ENCODE results near the gene IFT25. TPM values are rescaled to one million over a fixed set of nuclear protein-coding genes. Genes with fewer than 3 reads are reported as not detected.

Gene IFT25
- total and polyA plus RNA-seq, 2 of the 13 experiments (the other 11 are each of a cell fraction or from before 2014, with no cell fraction given): 19.7 to 48.0 TPM

- no peak for TF ChIP-seq ZNF407 (CRISPR knock-in tag; IDR thresholded peaks at IDR 0.05; ENCODE audit: not compliant biosample characterization)
- TF ChIP-seq KAT8 (CRISPR knock-in tag; IDR thresholded peaks at IDR 0.05): 0 out of 2 replicates have a peak, but pooled peaks have one; percentile 11
- 0 out of 2 replicates have a peak, but pooled peaks have one; percentile 2 for TF ChIP-seq ERF (CRISPR knock-in tag; IDR thresholded peaks at IDR 0.05)
- no peak for TF ChIP-seq ZHX2 (IDR thresholded peaks at IDR 0.05; ENCODE audit: low read depth)
- no peak for TF ChIP-seq ZHX2 (CRISPR knock-in tag; IDR thresholded peaks at IDR 0.05; ENCODE audit: borderline replicate concordance)
- no peak for TF ChIP-seq ZEB1 (IDR thresholded peaks at IDR 0.05; ENCODE audit: insufficient replicate concordance, low read depth)
- TF ChIP-seq ZNF562 (CRISPR knock-in tag; IDR thresholded peaks at IDR 0.05; ENCODE audit: borderline replicate concordance): no peak
- TF ChIP-seq GPBP1L1 (CRISPR knock-in tag; IDR thresholded peaks at IDR 0.05): no peak
- peak; percentile 7; the same call in 1 of the 2 replicates for TF ChIP-seq NCOA2 (CRISPR knock-in tag; IDR thresholded peaks at IDR 0.05)
- TF ChIP-seq ZNF598 (CRISPR knock-in tag; IDR thresholded peaks at IDR 0.05; ENCODE audit: borderline replicate concordance): no peak
- TF ChIP-seq RBFOX2 (IDR thresholded peaks at IDR 0.05; ENCODE audit: low read depth, low read length): 0 out of 2 replicates have a peak, but pooled peaks have one; percentile 27
- 0 out of 2 replicates have a peak, but pooled peaks have one; percentile 3 for TF ChIP-seq ELF4 (CRISPR knock-in tag; IDR thresholded peaks at IDR 0.05; ENCODE audit: borderline replicate concordance)
- no peak for TF ChIP-seq REL (CRISPR knock-in tag; conservative IDR thresholded peaks at IDR 0.05)
- TF ChIP-seq HDAC2 (CRISPR knock-in tag; IDR thresholded peaks at IDR 0.05): peak; percentile 2; the same call in 1 of the 2 replicates
These were observed 37.2 kb upstream of the IFT25 start (continued) for GRCh38 chr1:53982763-53983104.

Data from HepG2 (cell line).